ENCODE data around the gene AHCY. TPM values are rescaled to one million over a fixed set of nuclear protein-coding genes. Genes with fewer than 3 reads are reported as not detected.
"Not testable (repeated sequence)": the region's sequence is repeated elsewhere in the genome, so short reads cannot be mapped to it uniquely, and the experiment has no call there.

The AHCY gene
- polyA plus RNA-seq, 1 donor, result 161 TPM

DNA sequence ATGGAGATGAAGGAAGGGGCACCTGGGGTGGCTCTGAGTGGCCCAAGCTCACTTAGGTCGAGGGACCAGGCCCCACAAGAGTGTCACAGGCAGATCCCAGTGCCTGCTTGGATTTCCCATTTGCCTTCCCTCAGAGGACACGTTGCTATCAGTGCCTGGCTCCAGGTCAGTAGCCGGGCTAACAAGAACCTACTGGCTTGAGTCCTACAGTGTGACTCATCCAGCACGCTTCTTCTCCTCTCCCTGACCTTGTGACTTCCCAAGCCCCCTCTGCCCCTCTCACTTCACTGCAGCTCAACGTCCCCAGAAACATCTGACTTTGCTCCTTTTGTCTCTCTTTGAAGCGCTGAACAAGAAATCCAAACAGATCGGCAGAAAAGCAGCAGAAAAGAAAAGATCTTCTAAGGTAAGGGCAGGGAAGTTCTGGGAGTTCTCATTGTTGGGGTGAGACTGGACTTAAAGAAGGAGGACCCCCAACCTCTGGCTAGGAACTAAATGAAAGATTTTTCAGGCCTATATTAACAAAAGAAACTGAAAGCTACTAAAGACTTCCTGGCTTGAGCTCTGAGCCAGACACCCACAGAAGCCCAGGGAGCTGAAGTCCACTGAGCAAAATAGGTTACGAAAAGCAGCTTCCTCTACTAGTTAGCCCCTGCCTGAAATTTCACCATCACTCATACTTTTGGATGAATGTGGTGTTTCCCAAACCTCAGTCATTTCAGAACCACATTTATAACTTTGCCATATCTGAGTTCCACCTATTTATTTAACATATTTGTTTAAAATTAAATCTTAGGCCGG, 40.5 kb downstream of the AHCY start:
- WGBS (ENCODE audit: insufficient coverage, low lambda C conversion rate), result no CpG with 5 or more reads among the region's 9 CpGs
- H3K36me3 ChIP-seq (ENCODE audit: control insufficient read depth, insufficient read depth, low read length), result no peaks in the 10 kb centered on the region
- no peaks in the 10 kb centered on the region for H3K4me1 ChIP-seq (ENCODE audit: control insufficient read depth, insufficient read depth, low read length)
- no peaks in the 10 kb centered on the region for H3K9me3 ChIP-seq (ENCODE audit: control insufficient read depth, low read depth, low read length)
- no peaks in the 10 kb centered on the region for H3K27me3 ChIP-seq (ENCODE audit: control insufficient read depth, insufficient read depth, low read length)
- DNase-seq, result peak in 1 of 2 donors; percentile 34
- no peak overlapping the region for H3K27ac ChIP-seq (ENCODE audit: low read length)
- no peak overlapping the region for H3K4me3 ChIP-seq (ENCODE audit: low read length)

DNA sequence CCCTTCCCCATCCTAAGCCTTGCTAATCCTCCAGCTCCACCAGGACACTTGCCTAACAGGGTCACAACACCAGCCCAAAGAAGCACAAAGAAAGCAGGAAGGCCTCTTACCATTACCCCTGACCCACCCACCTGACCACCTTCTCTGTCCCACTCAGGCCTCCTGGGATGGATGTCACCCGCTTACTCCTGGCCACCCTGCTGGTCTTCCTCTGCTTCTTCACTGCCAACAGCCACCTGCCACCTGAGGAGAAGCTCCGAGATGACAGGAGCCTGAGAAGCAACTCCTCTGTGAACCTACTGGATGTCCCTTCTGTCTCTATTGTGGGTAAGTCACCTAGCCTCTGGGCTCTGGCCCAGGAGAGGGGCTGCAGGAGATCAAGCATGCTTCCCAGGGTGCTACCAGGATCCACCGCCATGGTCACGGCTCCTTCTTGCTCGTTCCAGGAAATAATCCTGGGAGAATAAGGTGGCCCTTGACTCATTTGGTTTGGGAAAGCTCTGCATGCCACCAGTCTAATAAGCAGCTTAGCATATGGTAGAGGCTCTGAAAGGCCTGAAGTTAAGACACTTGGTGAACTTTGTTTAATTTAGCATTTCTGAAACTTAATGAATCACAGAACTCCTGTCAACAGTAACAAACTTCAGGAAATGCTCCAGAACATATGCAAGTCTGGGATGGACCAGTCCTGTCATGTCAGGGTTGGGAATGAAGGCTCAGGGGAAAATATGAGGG, 42.8 kb downstream of the AHCY start:
- Histone ChIP-seq H3K36me3 (ENCODE audit: control insufficient read depth, insufficient read depth, low read length) (no peaks in the 10 kb centered on the region), H3K27me3 (ENCODE audit: control insufficient read depth, insufficient read depth, low read length) (no peaks in the 10 kb centered on the region), H3K9me3 (ENCODE audit: control insufficient read depth, low read depth, low read length) (no peaks in the 10 kb centered on the region), H3K4me1 (ENCODE audit: control insufficient read depth, insufficient read depth, low read length) (no peaks in the 10 kb centered on the region), H3K27ac (ENCODE audit: low read length) (no peak overlapping the region), H3K4me3 (ENCODE audit: low read length) (no peak overlapping the region)
- no CpG with 5 or more reads among the region's 5 CpGs for WGBS (ENCODE audit: insufficient coverage, low lambda C conversion rate)
- no peak for DNase-seq

DNA sequence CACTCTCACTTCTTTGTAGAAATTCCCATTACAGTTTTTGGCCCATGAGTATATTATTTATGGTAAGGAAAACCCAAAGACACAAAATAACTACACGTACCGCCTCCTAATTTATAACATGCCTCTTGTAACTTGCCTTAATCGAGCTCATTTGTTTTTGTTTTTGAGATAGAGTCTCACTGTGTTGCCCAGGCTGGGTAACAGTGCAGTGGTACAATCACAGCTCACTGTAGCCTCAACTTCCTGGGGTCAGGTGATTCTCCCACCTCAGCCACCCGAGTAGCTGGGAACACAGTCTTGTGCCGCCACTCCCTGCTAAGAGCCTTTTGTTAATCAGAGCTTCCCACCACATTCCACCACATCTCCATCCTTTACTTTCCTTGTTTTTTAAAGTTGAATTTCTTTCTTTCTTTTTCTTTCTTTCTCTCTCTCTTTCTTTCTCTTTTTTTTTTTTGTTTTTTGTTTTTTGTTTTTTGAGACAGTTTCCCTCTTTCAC, 46.5 kb downstream of the AHCY start:
- no peak for DNase-seq
- WGBS (ENCODE audit: insufficient coverage, low lambda C conversion rate), result 88% methylated on average over 2 of the region's 5 CpGs
- Histone ChIP-seq H3K4me3 (ENCODE audit: low read length) (no peak overlapping the region), H3K27me3 (ENCODE audit: control insufficient read depth, insufficient read depth, low read length) (no peaks in the 10 kb centered on the region), H3K4me1 (ENCODE audit: control insufficient read depth, insufficient read depth, low read length) (peaks cover 6% of the 10 kb centered on the region), H3K36me3 (ENCODE audit: control insufficient read depth, insufficient read depth, low read length) (no peaks in the 10 kb centered on the region), H3K9me3 (ENCODE audit: control insufficient read depth, low read depth, low read length) (no peaks in the 10 kb centered on the region), H3K27ac (ENCODE audit: low read length) (no peak overlapping the region)

DNA sequence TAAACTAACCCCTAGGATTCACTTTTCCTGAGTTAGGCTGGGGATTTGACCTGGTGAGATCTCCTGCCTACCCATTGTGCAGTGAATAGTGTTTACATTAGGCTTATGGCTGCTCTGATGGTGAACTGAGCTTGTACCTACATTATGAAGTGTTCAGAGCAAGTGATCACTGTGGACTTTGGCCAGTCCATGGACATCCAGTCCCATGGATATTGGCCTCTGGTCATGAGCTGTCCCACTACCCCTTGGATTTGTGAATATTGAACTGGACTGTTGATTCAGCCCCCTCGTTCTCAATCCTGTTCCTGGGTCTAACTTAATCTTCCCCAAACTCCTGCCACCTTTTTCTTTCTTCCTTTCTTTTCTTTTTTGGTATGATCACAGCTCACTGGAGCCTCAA, 48.2 kb downstream of the AHCY start:
- Histone ChIP-seq H3K27ac (ENCODE audit: low read length) (no peak overlapping the region), H3K4me1 (ENCODE audit: control insufficient read depth, insufficient read depth, low read length) (peaks cover 6% of the 10 kb centered on the region), H3K27me3 (ENCODE audit: control insufficient read depth, insufficient read depth, low read length) (no peaks in the 10 kb centered on the region), H3K4me3 (ENCODE audit: low read length) (no peak overlapping the region), H3K36me3 (ENCODE audit: control insufficient read depth, insufficient read depth, low read length) (no peaks in the 10 kb centered on the region), H3K9me3 (ENCODE audit: control insufficient read depth, low read depth, low read length) (no peaks in the 10 kb centered on the region)
- WGBS (ENCODE audit: insufficient coverage, low lambda C conversion rate), result no CpG with 5 or more reads among the region's 1 CpG
- DNase-seq, result peak; percentile 19 to 49

DNA sequence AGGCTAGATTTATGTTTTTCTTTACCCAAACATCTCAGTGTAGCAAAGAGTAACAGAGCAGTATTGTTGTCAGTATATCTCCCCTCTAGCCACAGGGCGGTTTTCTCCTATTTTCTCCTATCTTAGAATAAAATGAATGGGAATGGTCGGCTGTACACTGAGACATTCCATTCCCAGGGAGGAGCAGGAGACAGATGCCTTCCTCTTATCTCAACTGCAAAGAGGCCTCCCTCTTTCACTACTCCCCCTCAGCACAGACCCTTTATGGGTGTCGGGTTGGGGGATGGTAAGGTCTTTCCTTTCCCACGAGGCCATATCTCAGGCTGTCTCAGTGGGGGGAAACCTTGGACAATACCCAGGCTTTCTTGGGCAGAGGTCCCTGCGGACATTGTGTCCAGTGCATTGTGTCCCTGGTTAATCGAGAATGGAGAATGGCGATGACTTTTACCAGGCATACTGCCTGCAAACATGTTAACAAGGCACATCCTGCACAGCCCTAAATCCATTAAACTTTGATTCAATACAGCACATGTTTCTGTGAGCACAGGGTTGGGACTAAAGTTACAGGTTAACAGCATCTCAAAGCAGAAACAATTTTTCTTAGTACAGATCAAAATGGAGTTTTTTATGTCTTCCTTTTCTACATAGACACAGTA, 50.6 kb downstream of the AHCY start:
- not testable (repeated sequence) for H3K27ac ChIP-seq (ENCODE audit: low read length); H3K4me3 ChIP-seq (ENCODE audit: low read length); H3K36me3 ChIP-seq (ENCODE audit: control insufficient read depth, insufficient read depth, low read length); H3K9me3 ChIP-seq (ENCODE audit: control insufficient read depth, low read depth, low read length); H3K4me1 ChIP-seq (ENCODE audit: control insufficient read depth, insufficient read depth, low read length); DNase-seq; H3K27me3 ChIP-seq (ENCODE audit: control insufficient read depth, insufficient read depth, low read length)
- WGBS (ENCODE audit: insufficient coverage, low lambda C conversion rate), result no CpG with 5 or more reads among the region's 7 CpGs

DNA sequence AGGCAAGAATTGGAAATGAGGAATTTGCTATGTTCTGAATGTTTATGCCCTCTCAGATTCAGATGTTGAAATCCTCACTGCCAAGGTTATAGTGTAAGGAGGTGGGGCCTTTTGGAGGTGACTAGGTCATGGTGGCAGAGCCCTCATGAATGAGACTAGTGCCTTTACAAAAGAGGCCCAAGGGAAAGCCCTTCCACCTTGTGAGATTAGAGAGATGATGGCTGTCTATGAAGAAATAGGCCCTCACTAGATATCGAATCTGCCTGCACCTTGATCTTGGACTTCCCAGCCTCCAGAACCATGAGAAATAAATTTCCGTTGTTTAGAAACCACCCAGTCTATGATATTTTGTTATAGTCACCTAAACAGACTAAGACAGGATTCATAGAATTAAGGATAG, 51.5 kb downstream of the AHCY start:
- H3K4me3 ChIP-seq (ENCODE audit: low read length), result no peak overlapping the region
- H3K27ac ChIP-seq (ENCODE audit: low read length), result no peak overlapping the region
- H3K27me3 ChIP-seq (ENCODE audit: control insufficient read depth, insufficient read depth, low read length), result no peaks in the 10 kb centered on the region
- no peaks in the 10 kb centered on the region for H3K9me3 ChIP-seq (ENCODE audit: control insufficient read depth, low read depth, low read length)
- no CpG with 5 or more reads among the region's 2 CpGs for WGBS (ENCODE audit: insufficient coverage, low lambda C conversion rate)
- no peak for DNase-seq
- H3K36me3 ChIP-seq (ENCODE audit: control insufficient read depth, insufficient read depth, low read length), result no peaks in the 10 kb centered on the region
- peaks cover 6% of the 10 kb centered on the region for H3K4me1 ChIP-seq (ENCODE audit: control insufficient read depth, insufficient read depth, low read length)

DNA sequence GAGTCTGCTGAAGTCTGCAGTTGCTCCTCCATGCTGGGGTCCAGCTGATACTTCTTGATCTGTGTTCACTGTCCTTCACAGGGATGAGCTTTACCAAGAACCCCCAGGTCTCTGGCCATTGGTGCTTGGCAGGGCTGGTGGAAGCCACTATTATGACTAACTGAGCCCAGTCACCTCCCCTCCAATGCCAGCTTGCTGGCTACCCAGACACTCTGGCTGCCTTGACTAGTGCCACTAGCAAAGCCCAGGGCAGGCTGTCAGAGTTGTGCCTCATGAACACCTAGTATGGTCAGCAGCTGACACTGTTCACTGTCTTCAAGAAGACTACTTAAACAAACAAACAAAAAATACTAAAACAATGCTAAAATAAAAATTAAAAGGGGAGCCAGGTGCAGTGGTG, 53.1 kb downstream of the AHCY start:
- Histone ChIP-seq H3K4me3 (ENCODE audit: low read length) (no peak overlapping the region), H3K27me3 (ENCODE audit: control insufficient read depth, insufficient read depth, low read length) (no peaks in the 10 kb centered on the region), H3K36me3 (ENCODE audit: control insufficient read depth, insufficient read depth, low read length) (no peaks in the 10 kb centered on the region), H3K4me1 (ENCODE audit: control insufficient read depth, insufficient read depth, low read length) (peaks cover 3% of the 10 kb centered on the region), H3K27ac (ENCODE audit: low read length) (no peak overlapping the region), H3K9me3 (ENCODE audit: control insufficient read depth, low read depth, low read length) (no peaks in the 10 kb centered on the region)
- no peak for DNase-seq

DNA sequence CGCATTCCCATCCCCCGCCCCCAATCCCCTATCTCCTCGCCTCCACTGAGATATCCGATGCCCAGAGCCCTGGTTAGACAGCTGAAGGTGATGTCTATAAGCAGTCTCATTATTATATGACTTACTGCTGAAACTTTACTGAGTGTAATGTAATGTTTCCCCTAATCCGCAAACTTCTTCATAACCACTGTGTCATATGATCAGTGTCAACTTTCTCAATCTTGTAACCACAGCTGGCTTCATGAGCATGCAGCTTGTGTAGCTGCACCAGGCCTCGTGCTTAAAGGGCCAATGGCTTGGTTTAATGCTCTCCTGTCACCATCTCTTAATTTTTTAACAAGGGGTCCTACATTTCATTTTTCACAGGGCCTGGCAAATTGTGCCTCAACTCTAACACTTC, 53.9 kb downstream of the AHCY start:
- Histone ChIP-seq H3K4me1 (ENCODE audit: control insufficient read depth, insufficient read depth, low read length) (no peaks in the 10 kb centered on the region), H3K27me3 (ENCODE audit: control insufficient read depth, insufficient read depth, low read length) (no peaks in the 10 kb centered on the region), H3K9me3 (ENCODE audit: control insufficient read depth, low read depth, low read length) (no peaks in the 10 kb centered on the region), H3K27ac (ENCODE audit: low read length) (no peak overlapping the region), H3K4me3 (ENCODE audit: low read length) (no peak overlapping the region), H3K36me3 (ENCODE audit: control insufficient read depth, insufficient read depth, low read length) (no peaks in the 10 kb centered on the region)
- no CpG with 5 or more reads among the region's 6 CpGs for WGBS (ENCODE audit: insufficient coverage, low lambda C conversion rate)
- no peak for DNase-seq

DNA sequence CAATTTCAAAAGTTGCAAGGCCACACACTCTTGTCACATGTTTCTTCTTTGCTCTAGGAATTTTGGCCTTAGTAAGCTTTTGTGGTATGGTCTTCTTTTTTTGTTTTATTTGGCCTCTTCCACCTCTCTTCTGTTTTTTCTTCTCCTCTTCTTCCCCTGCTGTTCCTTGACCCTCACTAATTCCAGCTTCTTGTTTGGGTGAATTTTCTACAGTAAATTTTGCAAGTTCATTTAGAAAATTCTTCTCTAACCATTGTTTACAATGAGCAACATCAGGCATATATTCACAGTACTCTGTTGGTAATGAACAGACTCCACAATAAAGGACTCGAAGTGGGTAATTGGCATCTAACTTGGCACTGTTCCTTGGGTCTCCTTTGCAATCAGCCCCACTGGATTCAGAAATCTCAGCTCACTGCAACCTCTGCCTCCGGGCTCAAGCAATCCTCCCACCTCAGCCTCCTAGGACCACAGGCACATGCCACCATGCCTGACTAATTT, 57.0 kb downstream of the AHCY start:
- DNase-seq, result no peak
- H3K4me3 ChIP-seq (ENCODE audit: low read length), result no peak overlapping the region
- 100% methylated on average over 1 of the region's 2 CpGs for WGBS (ENCODE audit: insufficient coverage, low lambda C conversion rate)
- no peaks in the 10 kb centered on the region for H3K9me3 ChIP-seq (ENCODE audit: control insufficient read depth, low read depth, low read length)
- no peaks in the 10 kb centered on the region for H3K4me1 ChIP-seq (ENCODE audit: control insufficient read depth, insufficient read depth, low read length)
- H3K36me3 ChIP-seq (ENCODE audit: control insufficient read depth, insufficient read depth, low read length), result no peaks in the 10 kb centered on the region
- H3K27ac ChIP-seq (ENCODE audit: low read length), result no peak overlapping the region
- no peaks in the 10 kb centered on the region for H3K27me3 ChIP-seq (ENCODE audit: control insufficient read depth, insufficient read depth, low read length)

DNA sequence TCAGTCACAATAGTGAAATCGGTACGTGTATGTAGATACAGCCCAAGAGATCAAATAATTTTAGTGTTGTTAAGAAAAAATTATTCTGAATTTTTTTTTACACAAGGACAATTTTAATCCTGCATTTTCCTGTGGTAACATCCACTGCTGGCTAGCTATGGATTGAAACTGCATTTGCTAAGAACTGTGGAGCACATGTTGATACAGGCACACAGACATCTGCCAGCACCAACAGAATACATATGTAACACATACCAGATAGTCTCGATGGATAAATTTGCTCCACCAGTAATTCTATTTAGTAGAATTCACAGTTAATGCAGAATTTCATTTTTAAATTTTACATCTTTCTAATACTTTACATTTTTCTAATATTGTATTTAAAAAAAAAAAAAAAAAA, 59.8 kb downstream of the AHCY start:
- Histone ChIP-seq H3K4me3 (ENCODE audit: low read length) (no peak overlapping the region), H3K27ac (ENCODE audit: low read length) (no peak overlapping the region), H3K36me3 (ENCODE audit: control insufficient read depth, insufficient read depth, low read length) (no peaks in the 10 kb centered on the region), H3K27me3 (ENCODE audit: control insufficient read depth, insufficient read depth, low read length) (no peaks in the 10 kb centered on the region), H3K9me3 (ENCODE audit: control insufficient read depth, low read depth, low read length) (peaks cover under 1% of the 10 kb centered on the region), H3K4me1 (ENCODE audit: control insufficient read depth, insufficient read depth, low read length) (no peaks in the 10 kb centered on the region)
- WGBS (ENCODE audit: insufficient coverage, low lambda C conversion rate), result 100% methylated on average over 2 of the region's 3 CpGs
- DNase-seq, result no peak

All from large intestine (tissue), 3 donors.